NCI-H2081 (cell line): ENCODE data around the gene TMEM269.
"Not testable (repeated sequence)": the region's sequence is repeated elsewhere in the genome, so short reads cannot be mapped to it uniquely, and the experiment has no call there.

Source experiments
- DNase-seq, 2 experiments: peaks; one replicate each; lab custom pipeline; 2025; lab: John Stamatoyannopoulos, UW

Gene TMEM269

DNA sequence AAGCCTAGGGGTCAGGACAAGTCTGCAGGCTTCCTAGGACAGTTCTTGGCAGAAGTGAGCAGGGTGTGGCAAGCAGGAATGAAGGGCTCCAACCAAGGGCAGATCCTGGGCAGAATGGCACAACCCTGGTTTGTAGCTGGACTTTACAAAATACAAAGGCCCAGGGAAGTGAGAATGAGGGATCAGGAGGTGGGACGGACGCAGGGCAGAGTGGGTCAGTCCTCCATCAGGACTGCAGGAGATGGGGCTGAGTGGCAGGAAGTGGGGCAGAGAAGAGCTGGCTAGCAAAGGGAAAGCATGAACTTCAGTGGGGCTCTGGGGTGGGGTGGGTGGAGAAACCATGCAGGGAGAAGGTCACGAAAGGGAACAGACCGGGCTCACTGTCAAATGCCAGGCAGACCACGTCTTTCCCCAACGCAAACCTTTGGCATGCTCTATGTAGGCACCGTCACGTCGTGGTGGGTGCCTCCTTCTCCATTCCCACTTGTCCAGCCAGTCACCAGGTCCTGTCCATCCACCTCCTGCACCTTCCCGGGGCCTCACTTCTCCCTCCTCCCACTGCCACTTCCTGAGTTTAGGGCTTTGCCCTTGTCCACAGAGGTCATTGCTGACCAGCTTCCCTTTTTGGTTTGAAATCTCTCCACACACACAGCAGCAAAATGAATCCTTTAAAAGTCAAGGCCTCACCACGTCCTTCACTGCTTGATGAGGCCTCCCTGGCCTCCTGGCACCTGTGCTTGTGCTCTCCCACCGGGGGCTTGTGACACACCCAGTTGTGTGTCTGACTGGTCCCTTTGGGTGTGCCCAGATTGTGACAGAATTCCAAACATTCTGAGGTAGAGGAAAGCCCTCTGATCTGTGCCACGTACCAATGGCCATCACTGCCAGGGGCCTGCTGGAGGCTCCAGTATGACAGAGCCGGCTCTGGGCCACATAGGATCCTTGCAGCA, 36.1 kb upstream of the TMEM269 start:
- no peak for DNase-seq

DNA sequence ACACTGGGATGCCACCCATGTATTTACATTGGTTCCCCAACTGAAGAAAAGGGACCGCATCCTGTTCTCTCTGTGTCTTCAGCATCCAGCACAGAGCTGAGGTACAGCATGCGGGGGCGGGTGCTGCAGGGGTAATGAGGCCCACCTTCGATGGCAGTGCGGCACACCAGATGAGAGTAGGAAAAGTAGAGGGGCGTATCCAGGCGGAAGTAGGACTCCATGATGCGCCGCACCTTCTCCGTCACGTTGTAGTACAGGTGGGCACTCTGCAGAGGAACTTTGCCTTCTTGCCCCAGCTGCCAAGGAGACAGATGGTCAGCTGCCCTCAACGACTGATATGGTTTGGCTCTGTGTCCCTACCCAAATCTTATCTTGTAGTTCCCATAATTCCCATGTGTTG, 34.8 kb upstream of the TMEM269 start:
- no peak for DNase-seq

DNA sequence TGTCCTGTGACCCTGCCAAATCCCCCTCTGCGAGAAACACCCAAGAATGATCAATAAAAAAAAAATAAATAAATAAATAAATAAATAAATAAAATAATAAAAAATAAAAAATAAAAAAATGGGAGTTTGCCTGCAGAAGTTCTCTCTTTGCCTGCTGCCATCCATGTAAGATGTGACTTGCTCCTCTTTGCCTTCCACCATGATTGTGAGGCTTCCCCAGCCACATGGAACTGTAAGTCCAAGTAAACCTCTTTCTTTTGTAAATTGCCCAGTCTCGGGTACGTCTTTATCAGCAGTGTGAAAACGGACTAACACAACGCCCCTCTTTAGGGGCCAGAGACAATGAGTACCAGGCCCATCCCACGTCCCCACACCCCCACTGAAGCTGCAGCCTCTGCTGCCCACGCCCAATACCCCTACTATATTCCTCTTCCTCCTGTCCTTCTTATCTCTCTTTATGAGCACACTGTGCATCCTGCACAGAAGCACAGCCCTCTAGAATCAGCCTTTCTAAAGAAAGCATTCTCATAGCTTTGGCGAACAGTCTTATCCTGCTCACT, 33.2 kb upstream of the TMEM269 start:
- DNase-seq = not testable (repeated sequence)

DNA sequence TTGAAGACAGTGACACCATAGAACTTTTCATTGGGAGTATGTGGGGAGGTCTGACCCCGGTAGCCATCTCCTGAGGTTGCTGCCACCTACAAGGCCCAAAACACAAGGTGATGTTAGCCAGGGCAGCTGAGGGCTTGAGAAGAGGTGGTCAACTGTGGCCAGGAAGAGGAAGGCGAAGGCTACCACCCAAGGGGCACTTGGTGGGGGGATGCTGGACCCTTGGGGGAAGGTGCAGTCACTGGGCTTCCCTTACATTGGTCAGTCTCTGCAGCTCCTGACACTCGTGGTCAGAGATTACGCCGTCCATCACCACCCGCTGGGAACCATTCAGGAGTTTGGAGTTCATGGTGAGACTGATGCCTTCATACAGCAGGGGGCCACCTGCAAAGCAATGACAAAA, 32.5 kb upstream of the TMEM269 start:
- DNase-seq = no peak

DNA sequence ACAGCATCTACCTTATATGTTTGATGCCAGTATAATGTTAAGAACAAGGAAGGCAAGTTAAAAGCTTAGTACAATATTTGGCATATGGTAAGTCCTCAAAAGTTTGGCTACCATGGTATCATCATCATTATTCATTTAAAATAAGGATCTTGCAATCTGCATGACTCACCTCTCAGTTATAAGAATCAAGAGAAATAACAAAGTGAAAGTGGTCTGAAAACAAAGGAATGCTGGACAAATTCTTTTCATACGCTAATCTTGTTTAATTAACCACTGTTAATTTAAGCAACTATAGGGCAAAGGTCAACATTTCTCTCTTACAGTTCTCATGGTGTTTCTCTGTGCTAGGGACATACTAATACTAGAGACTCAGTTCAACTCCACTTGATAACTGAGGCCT, 31.7 kb upstream of the TMEM269 start:
- DNase-seq = no peak

DNA sequence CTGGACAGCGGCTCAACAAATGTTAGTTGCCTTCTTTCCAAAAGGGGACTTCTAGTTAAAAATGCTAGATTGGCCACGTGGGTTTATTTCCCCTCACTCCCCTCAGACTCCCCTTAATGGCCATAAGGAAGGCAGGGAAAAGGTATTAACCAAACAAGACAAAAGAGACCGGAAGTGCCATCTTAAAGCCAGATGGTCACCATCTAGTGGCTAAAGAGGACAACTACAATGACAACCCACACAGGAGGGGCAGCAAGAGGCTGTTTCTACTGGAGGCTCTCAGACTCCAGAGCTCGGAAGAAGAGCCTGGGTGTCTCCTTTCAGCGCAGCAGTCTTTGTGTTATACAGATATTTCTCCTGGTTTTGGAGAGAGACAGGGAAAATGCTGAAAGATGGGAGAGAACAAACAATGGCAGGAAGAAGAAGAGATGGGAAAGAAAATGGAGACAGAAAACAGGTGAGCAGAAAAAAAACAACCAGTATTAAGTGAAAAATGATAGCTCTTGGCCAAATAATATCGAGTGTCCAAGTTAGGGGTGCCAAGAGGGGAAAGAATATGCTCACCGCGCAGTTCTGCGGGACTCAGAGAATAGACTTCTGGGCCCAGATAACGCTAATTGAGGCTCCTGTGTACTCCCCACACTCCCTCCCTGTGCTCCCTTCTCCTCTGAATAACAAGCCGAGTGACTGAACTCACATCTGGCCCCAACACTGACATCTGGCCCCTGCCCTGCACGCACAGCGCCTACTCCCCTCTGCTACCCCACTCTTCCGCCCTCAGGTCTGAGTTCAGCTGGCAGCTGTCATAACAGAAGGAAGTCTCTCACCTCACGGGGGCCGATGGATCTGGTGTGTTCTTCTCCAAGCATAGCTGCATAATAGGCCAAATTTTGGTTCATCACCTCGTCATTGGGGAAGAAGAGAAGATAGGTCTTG, 27.6 kb upstream of the TMEM269 start:
- peak; percentile 67 to 82 for DNase-seq

DNA sequence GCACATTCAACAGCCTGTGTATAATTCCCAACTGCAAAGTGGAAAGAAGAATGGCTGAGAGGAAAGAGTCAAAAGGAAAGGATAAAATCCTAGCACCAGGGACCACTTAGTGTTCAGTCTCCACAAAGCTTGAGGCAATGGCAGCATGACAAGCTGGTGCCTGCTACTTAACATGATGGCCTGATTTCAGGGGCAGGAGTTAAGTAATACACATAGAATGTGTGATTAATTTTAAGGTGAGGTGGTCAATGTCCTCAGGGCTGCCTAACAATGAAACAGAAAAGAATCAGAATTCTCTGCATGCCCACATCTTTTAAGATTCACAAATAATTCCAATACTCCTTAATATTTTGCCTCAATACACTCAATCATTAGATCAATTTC, 26.9 kb upstream of the TMEM269 start:
- no peak for DNase-seq

DNA sequence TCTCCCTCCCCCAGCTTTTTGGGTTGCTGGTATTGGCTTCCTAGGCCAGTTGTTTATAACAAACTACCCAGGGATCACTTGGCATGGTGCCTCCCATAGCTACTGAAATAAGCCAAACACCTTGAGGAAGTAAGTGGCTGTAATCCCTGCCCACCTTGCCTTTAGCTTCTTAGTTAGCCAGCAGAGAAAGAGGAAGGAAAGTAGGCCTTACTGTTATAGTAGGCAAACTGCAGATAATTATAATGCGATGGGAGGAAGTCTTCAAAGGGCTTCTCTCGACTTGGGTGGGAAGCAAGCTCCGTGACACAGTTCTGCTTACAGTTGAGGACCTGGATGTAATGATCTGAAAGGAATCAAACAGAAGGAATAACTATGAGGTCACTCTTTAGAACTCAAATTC, 26.1 kb upstream of the TMEM269 start:
- no peak for DNase-seq

DNA sequence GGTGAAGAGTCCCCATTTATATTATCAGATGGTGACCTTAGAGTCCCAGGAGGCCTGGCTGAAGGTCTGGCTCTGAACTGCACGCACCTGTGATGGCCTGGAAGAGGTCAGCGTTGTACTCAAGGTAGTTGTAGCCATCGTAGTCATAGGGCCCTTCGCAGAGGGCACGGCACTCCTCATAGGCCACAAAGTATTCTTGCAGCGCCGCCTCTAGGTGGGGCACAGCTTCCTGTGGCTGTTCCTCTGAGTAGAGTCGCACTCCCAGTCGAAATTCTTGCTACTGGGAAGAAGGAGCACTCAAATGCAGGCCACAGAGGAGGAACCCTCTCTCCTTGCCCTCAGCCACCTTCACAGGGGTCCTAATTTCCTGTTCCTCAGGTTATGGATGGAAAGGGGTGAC, 25.7 kb upstream of the TMEM269 start:
- no peak for DNase-seq

DNA sequence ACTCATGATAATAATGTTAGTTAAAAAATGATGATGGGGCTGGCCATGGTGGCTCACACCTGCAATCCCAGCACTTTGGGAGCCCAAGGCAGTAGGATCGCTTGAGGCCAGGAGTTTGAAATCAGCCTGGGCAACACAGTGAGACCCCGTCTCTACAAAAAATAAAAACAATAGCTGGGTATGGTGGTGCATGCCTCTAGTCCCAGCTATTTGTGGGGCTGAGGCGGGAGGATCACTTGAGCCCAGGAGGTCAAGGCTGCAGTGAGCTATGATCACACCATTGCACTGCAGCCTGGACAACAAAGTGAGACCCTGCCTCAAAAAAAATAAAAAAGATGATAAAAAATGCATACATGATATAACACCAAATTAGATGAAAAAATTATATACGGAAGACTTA, 23.2 kb upstream of the TMEM269 start:
- no peak for DNase-seq

DNA sequence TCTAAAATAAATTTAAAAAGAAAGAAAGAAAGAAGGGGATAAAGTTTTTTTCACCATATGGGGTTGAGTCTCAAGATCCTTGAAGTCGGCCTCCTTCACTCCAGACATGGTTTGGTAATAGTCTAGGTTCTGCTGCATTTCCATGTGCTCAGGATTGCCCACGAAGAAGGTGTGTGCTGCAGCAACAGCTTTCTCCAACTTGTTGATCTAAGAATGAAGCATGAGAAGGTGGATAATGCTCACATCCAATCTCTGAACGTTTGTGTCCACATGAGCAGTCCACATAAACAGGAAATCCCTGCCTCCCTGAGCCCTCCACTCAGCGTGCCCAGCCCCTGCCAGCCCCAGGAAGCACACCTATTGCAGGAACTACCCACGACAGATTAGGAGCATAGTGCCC, 22.5 kb upstream of the TMEM269 start:
- DNase-seq = no peak

DNA sequence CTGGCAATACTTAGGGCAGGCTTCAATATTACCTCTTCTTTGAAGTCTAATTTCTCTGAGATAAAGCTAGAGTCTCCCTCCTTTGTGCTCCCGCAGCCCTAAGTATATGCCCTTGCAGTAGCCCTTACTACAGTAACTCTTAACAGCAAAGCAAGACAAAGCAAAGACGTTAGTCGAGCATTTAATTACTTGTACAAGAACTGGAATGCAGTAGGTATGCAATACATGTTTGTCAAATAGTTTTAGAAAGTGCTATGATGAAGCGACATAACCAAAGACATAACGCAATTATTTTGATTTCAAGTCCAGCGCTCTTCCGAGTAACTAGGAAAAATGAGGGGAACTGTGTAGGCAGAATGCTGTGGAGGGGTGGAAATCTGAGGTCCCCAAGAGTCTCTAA, 19.5 kb upstream of the TMEM269 start:
- no peak for DNase-seq

DNA sequence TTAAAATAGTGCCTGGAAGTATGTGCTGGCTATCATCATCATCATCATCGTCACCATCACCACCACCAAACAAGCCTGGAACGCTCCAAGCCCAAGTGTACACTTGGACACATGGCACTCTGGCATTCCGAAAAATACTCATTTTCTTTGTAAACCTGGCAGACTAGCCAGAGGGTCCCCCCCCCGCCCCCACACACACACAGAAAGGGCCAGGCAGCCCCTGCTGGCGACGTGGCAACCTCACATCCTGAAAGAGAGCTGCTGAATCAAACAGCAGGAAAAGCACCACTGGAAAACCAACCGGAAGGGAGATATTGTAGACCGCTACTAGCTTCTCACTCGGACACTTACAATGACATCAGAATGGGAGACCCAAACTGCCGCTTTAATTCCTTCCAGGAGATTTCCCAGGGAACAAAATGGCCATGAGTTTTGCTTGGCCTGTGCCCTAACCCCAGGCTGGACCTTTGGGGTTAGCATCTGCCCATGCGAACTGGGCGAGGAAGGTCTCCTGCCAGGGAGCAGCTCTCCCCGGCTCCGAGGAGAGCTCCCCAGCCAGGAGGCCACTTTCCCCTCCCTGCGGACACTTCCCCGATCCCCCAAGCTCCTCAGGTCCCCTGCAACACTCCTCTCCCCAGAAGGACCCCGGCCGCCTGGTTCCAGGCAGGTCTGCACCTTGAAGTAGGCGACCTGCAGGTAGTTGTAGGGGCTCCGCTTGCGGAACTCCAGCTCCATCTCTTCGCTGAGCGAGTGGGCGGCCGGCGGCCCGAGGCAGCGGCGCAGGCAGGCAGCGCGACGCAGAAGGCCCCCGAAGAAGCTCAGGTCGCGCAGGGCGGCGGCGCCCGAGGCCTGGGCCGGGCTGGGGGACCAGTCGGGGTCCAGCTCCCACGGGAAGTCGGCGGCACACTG, 18.7 kb upstream of the TMEM269 start:
- DNase-seq = peak; percentile 65 to 80

DNA sequence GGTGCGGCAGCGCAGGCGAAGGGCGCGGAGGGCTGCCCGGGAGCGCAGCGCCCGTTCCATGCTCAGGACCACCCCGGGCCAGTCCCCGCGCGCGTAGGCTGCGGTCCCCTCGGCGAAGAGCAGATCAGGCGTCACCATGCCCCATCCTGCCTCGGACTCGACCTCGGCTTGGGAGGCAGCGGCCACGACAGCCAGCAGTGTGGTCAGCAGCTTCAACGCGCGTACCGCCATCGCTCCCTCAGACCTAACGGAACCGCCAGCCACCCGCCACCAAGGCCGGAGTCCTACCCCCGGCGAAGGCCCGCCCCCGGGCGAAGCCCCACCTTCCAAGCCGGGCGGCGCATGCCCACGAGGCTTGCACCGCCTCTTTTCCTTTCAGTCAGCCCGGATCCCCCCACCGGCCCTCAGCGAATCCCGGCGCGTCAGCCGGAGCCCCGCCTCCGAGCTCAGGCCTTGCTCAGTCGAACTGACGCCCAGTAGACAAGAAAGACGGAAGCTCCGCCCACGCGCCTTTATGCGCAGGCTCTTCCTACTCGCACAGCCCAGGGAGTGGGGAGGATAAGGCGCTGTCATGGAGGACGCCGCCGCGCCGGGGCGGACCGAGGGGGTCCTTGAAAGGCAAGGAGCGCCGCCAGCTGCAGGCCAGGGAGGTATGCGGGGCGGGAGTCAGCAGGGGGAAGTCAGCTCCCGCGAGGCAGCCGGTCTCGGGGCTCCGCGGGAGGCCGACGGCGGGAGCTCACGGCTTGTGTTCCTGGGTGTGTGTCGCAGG, 17.9 kb upstream of the TMEM269 start, which contains the start of the genes C1orf50 and P3H1:
C1orf50 (plus strand) TSS at position 509 of the 769 bp plus-strand sequence; CDS start at position 572, 63 bp downstream.
P3H1 (minus strand) TSS at position 288 of the 769 bp plus-strand sequence; CDS start at position 231, 57 bp downstream.
- peak; percentile 100 for DNase-seq

DNA sequence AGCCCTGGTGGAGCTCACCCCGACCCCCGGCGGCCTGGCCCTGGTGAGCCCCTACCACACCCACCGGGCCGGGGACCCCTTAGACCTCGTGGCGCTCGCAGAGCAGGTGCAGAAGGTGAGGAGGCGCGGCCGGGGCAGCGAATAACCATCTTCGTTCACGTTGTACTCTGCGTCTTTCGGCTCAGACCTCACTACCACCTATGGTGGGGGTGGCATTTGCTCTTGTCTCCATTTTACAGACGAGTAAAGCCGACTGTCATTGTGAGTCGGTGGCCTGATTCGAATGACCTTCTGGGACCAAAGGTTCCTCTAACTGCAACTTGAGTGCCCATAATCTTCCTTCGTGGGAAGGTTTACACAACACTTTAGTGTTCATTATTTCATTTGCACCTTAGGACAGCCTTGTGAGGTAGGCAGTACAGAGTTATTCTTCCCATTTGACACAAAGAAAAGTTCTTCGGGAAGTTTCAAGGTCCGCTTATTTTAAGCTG, 17.2 kb upstream of the TMEM269 start:
- peak in 1 of 2 experiments; percentile 70 for DNase-seq

DNA sequence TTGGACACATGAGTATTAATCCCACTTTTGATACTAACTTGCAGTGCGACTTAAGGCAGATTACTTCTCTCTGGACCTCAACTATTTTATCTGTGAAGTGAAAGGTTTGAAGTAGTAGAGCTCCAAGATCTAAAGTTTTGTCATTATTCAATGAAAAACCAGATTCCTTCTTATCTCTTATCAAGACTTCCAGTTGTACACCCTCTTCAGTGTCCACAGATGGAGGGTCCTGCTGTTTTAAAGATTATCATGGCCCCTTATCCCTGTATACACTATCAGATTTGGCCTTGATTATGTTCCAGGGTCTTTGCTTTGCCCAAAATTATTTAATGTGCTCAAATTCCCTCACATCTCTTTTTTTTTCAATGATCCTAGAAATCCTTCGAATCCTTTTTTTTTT, 16.6 kb upstream of the TMEM269 start:
- DNase-seq = no peak

DNA sequence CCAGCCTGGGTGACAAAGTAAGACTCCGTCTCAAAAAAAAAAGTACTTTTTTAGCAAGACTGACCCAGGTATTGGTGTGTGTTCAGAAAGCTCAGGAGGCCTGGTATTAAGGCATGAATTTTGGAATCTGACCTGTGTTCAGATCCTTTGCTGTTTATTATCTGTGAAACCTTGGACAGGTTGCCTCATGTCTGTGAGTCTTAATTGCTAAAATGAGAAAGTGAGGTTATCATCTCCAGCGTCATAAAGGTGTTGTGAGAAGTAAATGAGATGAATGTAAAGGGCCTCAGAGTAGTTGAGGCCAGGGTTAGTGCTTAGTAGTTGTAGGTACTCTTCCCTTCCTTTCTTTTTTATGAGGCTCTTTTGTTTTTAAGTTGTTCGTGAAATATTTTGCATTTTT, 15.0 kb upstream of the TMEM269 start:
- DNase-seq = no peak

DNA sequence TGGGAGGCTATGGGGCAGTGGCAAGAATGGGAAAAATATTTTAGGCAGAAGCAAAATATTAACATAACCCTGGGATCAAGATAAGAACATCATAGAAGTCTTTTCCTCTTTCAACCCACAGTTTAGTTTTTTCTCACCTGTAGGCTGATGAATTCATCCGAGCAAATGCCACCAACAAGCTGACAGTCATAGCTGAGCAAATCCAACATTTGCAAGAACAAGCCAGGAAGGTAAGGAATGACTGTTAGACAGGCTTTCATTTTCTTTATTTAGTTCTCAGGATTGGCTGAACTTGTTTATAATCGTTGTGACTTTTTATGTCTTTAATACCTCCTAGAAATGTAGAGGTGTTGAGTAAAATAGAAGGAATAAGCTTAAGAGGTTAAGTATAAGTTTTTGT, 11.4 kb upstream of the TMEM269 start:
- no peak for DNase-seq

DNA sequence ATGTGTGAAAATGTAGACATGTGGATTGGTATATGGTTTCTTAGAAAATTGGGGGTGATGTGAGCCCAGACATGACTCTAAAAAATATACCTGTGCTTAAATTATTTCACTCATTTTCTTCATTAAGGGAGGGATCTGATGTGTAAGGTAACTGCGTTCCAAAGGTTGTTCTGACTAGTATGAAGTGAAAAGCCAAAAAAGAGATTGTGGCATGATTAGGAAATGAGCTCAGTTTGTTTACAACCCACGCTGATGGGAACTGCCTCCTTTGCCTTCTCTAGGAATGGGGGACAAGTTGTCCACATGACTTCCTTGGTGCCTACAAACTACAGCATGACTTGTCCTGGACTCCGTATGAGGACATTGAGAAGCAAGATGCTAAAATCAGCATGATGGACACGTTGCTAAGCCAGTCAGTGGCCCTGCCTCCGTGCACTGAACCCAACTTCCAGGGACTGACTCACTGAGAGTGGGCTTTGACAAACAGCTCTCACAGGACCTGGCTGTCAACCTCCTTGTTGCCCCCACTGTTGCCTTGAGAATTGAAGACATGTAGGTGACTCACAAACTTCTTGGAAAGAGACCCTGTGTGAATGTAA, 9.8 kb upstream of the TMEM269 start:
- no peak for DNase-seq

DNA sequence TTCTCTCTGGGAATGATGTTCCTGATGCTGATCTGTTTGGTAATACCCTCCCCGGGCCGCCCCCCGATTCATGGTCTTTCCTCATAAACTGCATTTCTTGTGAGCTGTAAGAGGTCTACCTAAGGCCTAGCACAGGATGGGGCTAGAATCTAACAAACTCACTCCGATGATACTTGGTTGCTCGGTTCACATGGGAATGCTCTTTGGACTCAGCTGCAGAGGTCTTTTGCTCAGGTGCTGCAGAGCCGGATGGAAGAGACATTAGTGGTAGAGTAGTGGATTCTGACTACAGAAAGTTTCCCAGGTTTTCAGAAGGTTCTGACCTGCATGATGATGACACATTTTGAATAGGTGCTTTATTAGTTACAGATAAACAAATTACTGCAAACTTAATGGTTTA, 8.3 kb upstream of the TMEM269 start:
- DNase-seq = no peak
